ENCODE results near the gene LTA. TPM values are rescaled to one million over a fixed set of nuclear protein-coding genes. Genes with fewer than 3 reads are reported as not detected.

LTA gene
- polyA plus RNA-seq, 1 of the 3 experiments (the other 2 are of a cell fraction) = not detected

- H4K20me1 ChIP-seq (ENCODE audit: insufficient read depth) = no peaks in the 10 kb centered on the region
- no peaks in the 10 kb centered on the region for H3K9me2 ChIP-seq
- WGBS (ENCODE audit: low lambda C conversion rate) = 100% methylated on average over 1 of the region's 1 CpG
- H3F3A ChIP-seq (replicated peaks; ENCODE audit: insufficient read depth) = no peaks in the 10 kb centered on the region
- H3K4me2 ChIP-seq = no peak within 1 kb of the TSS
- no peak within 1 kb of the TSS for H3K27ac ChIP-seq (ENCODE audit: low read depth in 2 of 2, low read length in 1 of 2)
- no peak for TF ChIP-seq MAX (IDR thresholded peaks at IDR 0.05; ENCODE audit: low read depth)
- no peak for TF ChIP-seq USF1 (IDR thresholded peaks at IDR 0.05; ENCODE audit: borderline replicate concordance, low read depth)
- no peak for TF ChIP-seq EZH2phosphoT487 (IDR thresholded peaks at IDR 0.05; ENCODE audit: borderline replicate concordance, low read depth)
- TF ChIP-seq SIN3A (IDR thresholded peaks at IDR 0.05; ENCODE audit: borderline replicate concordance, low read depth, low read length) = no peak
- TF ChIP-seq TEAD4 (IDR thresholded peaks at IDR 0.05; ENCODE audit: borderline replicate concordance, insufficient read depth) = no peak
- TF ChIP-seq TAF1 (IDR thresholded peaks at IDR 0.05; ENCODE audit: borderline replicate concordance, low read depth, low read length) = no peak
- TF ChIP-seq REST (IDR thresholded peaks at IDR 0.05; ENCODE audit: low read depth, low read length) = no peak
- no peak for TF ChIP-seq EP300 (IDR thresholded peaks at IDR 0.05; ENCODE audit: borderline replicate concordance in 1 of 2, low read depth in 1 of 2, low read length in 1 of 2)
- TF ChIP-seq NFIC (IDR thresholded peaks at IDR 0.05; ENCODE audit: borderline replicate concordance) = no peak
- TF ChIP-seq IRF3 (IDR thresholded peaks at IDR 0.05; ENCODE audit: low read depth, low read length) = no peak
- TF ChIP-seq GATA2 (CRISPR knock-in tag; IDR thresholded peaks at IDR 0.05) = no peak
- TF ChIP-seq FOXJ3 (CRISPR knock-in tag; IDR thresholded peaks at IDR 0.05) = no peak
- no peak for TF ChIP-seq RXRA (IDR thresholded peaks at IDR 0.05; ENCODE audit: borderline replicate concordance, low read depth)
- no peak for TF ChIP-seq POLR2AphosphoS5 (IDR thresholded peaks at IDR 0.05; ENCODE audit: low read depth, low read length)
- no peak for TF ChIP-seq FOXM1 (IDR thresholded peaks at IDR 0.05; ENCODE audit: low read depth)
- no peak for TF ChIP-seq RFX5 (IDR thresholded peaks at IDR 0.05; ENCODE audit: low read length)
- no peak within 1 kb of the TSS for H2AFZ ChIP-seq (ENCODE audit: low read depth)
- no peak for DNase-seq
- peaks cover 0 to 6% of the 10 kb centered on the region in 2 experiments; a peak in 1 of 4 replicates for H3K4me1 ChIP-seq (ENCODE audit: control insufficient read depth in 1 of 2, insufficient read depth in 2 of 2, low read depth in 1 of 2, low read length in 1 of 2)
- POLR2A ChIA-PET = no interaction called here
- no peaks in the 10 kb centered on the region for H3K27me3 ChIP-seq (ENCODE audit: insufficient read depth)
- H3K79me2 ChIP-seq (ENCODE audit: insufficient read depth) = no peaks in the 10 kb centered on the region
- no peak within 1 kb of the TSS for H3K4me3 ChIP-seq (ENCODE audit: low read depth in 2 of 2, low read length in 1 of 2)
- H3K36me3 ChIP-seq (replicated peaks in 1 of 2; ENCODE audit: control insufficient read depth in 1 of 2, insufficient read depth in 2 of 2, low read length in 1 of 2) = no peaks in the 10 kb centered on the region
- no peak within 1 kb of the TSS for H3K9ac ChIP-seq
- CTCF ChIA-PET = interaction anchor here (0.6 to 17.6 kb wide), 4 partner anchors 11 to 631 kb away, joined by 3 to 312 read pairs (median 46); partner anchors contain the start of genes ATP6V1G2, NFKBIL1 and TNF
- H3K9me3 ChIP-seq = no peaks in the 10 kb centered on the region
Observed at GRCh38 chr6:31586008-31586407, 13.9 kb downstream of the LTA start, which contains the start of gene LST1. LST1 (plus strand) TSS chr6:31586277; CDS start chr6:31587300, 1,023 bp downstream.
